ENCODE results near the gene ADAM19.

Gene ADAM19

DNA sequence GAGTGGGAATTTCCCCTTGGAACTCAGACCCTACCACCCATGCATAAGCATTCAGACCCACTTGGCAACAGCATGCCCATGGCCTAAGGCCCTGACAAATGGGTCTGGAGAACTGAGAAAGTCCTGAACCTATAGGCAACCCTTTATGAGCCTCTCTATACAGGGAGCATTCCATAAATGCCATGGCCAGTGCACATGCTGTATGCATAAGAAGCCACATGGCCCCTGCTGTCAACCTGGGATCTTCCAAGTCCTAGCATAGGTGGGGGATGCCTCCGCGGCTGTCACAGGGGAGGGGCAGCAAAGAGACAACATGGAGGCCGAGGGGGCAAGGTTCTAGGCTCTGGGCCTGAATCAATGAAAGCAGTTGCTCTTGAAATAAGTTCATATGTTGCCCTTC lies 123.8 kb downstream of the ADAM19 start:
- Histone ChIP-seq H3K27me3 (ENCODE audit: insufficient read depth, low read length, poor library complexity, severe bottlenecking) (no peaks in the 10 kb centered on the region), H2AFZ (ENCODE audit: low read length) (no peak overlapping the region), H3K79me2 (ENCODE audit: insufficient read depth, low read length) (no peaks in the 10 kb centered on the region), H3K9ac (ENCODE audit: low read depth, low read length, poor library complexity, severe bottlenecking) (no peak overlapping the region), H3K9me3 (ENCODE audit: insufficient read depth, low read depth, low read length) (no peaks in the 10 kb centered on the region), H3K4me2 (ENCODE audit: low read depth, low read length, poor library complexity, severe bottlenecking) (no peak overlapping the region), H3K9me2 (replicated peaks; ENCODE audit: low read depth, low read length) (no peaks in the 10 kb centered on the region), H3K4me3 (ENCODE audit: low read length, poor library complexity, severe bottlenecking) (no peak overlapping the region), H3K4me1 (ENCODE audit: insufficient read depth, low read length, poor library complexity, severe bottlenecking) (no peaks in the 10 kb centered on the region), H4K20me1 (ENCODE audit: insufficient read depth, low read length, poor library complexity, severe bottlenecking) (no peaks in the 10 kb centered on the region), H3K36me3 (ENCODE audit: insufficient read depth, low read length) (no peaks in the 10 kb centered on the region), H3F3A (ENCODE audit: low read depth) (no peaks in the 10 kb centered on the region)
- TF ChIP-seq, protein P1, sequence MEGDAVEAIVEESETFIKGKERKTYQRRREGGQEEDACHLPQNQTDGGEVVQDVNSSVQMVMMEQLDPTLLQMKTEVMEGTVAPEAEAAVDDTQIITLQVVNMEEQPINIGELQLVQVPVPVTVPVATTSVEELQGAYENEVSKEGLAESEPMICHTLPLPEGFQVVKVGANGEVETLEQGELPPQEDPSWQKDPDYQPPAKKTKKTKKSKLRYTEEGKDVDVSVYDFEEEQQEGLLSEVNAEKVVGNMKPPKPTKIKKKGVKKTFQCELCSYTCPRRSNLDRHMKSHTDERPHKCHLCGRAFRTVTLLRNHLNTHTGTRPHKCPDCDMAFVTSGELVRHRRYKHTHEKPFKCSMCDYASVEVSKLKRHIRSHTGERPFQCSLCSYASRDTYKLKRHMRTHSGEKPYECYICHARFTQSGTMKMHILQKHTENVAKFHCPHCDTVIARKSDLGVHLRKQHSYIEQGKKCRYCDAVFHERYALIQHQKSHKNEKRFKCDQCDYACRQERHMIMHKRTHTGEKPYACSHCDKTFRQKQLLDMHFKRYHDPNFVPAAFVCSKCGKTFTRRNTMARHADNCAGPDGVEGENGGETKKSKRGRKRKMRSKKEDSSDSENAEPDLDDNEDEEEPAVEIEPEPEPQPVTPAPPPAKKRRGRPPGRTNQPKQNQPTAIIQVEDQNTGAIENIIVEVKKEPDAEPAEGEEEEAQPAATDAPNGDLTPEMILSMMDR (conservative IDR thresholded peaks at IDR 0.05; ENCODE audit: low read length) = no peak
- no peak for TF ChIP-seq EZH2phosphoT487 (IDR thresholded peaks at IDR 0.05; ENCODE audit: borderline replicate concordance)

DNA sequence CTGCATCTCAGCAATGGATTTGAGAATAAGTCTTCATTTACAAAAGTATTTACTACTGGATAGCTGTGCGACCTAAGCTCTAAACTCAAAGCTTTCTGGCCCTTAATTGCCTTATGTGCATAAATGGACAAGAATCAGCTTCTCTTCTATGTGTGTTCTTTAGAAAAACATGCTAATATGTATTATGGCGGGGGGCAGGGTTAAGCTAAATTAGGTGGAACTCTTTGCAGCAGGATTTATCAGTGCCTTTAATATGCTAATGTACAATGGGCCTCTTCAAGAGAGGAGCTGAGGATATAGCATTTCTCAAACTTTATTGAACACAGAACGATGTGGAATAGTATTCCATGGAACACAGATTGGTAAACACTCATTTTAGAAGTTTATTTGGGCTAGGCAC lies 125.6 kb downstream of the ADAM19 start:
- Histone ChIP-seq H3F3A (ENCODE audit: low read depth) (no peaks in the 10 kb centered on the region), H3K4me1 (ENCODE audit: insufficient read depth, low read length, poor library complexity, severe bottlenecking) (no peaks in the 10 kb centered on the region), H4K20me1 (ENCODE audit: insufficient read depth, low read length, poor library complexity, severe bottlenecking) (no peaks in the 10 kb centered on the region), H3K9ac (ENCODE audit: low read depth, low read length, poor library complexity, severe bottlenecking) (no peak overlapping the region), H3K4me3 (ENCODE audit: low read length, poor library complexity, severe bottlenecking) (no peak overlapping the region), H3K36me3 (ENCODE audit: insufficient read depth, low read length) (no peaks in the 10 kb centered on the region), H3K79me2 (ENCODE audit: insufficient read depth, low read length) (no peaks in the 10 kb centered on the region), H3K27me3 (ENCODE audit: insufficient read depth, low read length, poor library complexity, severe bottlenecking) (no peaks in the 10 kb centered on the region), H3K9me3 (ENCODE audit: insufficient read depth, low read depth, low read length) (no peaks in the 10 kb centered on the region), H3K4me2 (ENCODE audit: low read depth, low read length, poor library complexity, severe bottlenecking) (no peak overlapping the region), H2AFZ (ENCODE audit: low read length) (no peak overlapping the region), H3K9me2 (replicated peaks; ENCODE audit: low read depth, low read length) (no peaks in the 10 kb centered on the region)
- no peak for TF ChIP-seq EZH2phosphoT487 (IDR thresholded peaks at IDR 0.05; ENCODE audit: borderline replicate concordance)
- TF ChIP-seq, protein P1 (conservative IDR thresholded peaks at IDR 0.05; ENCODE audit: low read length) = no peak

DNA sequence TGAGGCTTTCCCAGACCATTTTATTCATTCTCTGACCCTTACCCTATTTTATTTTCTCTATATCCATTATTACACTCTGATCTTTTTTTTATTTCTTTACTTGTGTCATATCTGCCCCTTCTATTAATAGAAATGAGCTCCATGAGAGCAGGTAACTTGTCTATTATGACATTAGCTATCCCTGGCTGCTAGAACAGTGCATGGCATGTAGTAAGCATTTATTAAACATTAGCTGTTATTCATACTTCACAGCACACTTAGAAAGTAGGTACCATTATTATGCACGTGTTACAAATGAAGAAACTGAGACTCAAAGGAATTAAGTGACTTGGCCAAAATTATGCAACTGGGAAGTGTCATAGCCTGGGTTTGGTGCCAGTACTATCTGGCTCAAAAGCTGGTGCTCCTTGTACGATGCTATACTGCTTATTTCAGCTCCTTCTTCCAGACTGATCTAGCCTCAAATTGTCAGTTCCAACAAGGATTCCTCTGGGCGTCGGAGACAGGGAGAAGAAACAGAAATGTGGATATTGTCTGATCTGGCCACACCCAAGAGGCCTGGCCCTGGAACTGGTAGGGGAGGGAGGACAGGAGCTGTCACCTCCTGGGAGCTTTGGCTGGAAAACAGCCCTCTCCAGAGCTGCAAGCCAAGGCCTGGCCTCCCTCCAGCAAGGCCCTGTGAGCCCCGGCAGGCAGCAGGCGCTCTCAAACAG lies 126.4 kb downstream of the ADAM19 start:
- no peaks in the 10 kb centered on the region for H3K9me2 ChIP-seq (replicated peaks; ENCODE audit: low read depth, low read length)
- no peaks in the 10 kb centered on the region for H3K36me3 ChIP-seq (ENCODE audit: insufficient read depth, low read length)
- TF ChIP-seq EZH2phosphoT487 (IDR thresholded peaks at IDR 0.05; ENCODE audit: borderline replicate concordance) = no peak
- TF ChIP-seq, protein P1 (conservative IDR thresholded peaks at IDR 0.05; ENCODE audit: low read length) = no peak
- H4K20me1 ChIP-seq (ENCODE audit: insufficient read depth, low read length, poor library complexity, severe bottlenecking) = no peaks in the 10 kb centered on the region
- H3F3A ChIP-seq (ENCODE audit: low read depth) = no peaks in the 10 kb centered on the region
- no peaks in the 10 kb centered on the region for H3K27me3 ChIP-seq (ENCODE audit: insufficient read depth, low read length, poor library complexity, severe bottlenecking)
- H3K4me1 ChIP-seq (ENCODE audit: insufficient read depth, low read length, poor library complexity, severe bottlenecking) = no peaks in the 10 kb centered on the region
- no peak overlapping the region for H3K9ac ChIP-seq (ENCODE audit: low read depth, low read length, poor library complexity, severe bottlenecking)
- no peaks in the 10 kb centered on the region for H3K79me2 ChIP-seq (ENCODE audit: insufficient read depth, low read length)
- no peak overlapping the region for H2AFZ ChIP-seq (ENCODE audit: low read length)
- no peaks in the 10 kb centered on the region for H3K9me3 ChIP-seq (ENCODE audit: insufficient read depth, low read depth, low read length)
- no peak overlapping the region for H3K4me2 ChIP-seq (ENCODE audit: low read depth, low read length, poor library complexity, severe bottlenecking)
- H3K4me3 ChIP-seq (ENCODE audit: low read length, poor library complexity, severe bottlenecking) = no peak overlapping the region

Measured in Loucy (cell line).